ENCODE measurements around the gene CDC25A. TPM values are rescaled to one million over a fixed set of nuclear protein-coding genes. Genes with fewer than 3 reads are reported as not detected.

Gene CDC25A
- total RNA-seq, 1 experiment from 2014 or later = 12.8 TPM

- Histone ChIP-seq H3K9me3 (ENCODE audit: control insufficient read depth, insufficient read depth, low read depth, low read length) (no peaks in the 10 kb centered on the region), H3K36me3 (ENCODE audit: control insufficient read depth, insufficient read depth, low read length) (no peaks in the 10 kb centered on the region), H3K4me3 (ENCODE audit: low read depth in 2 of 2, low read length in 2 of 2) (no peak overlapping the region), H3K27me3 (ENCODE audit: control insufficient read depth, insufficient read depth, low read length) (no peaks in the 10 kb centered on the region), H3K27ac (ENCODE audit: low read length) (no peak overlapping the region), H3K4me1 (ENCODE audit: control insufficient read depth, insufficient read depth, low read length) (no peaks in the 10 kb centered on the region)
- ChIA-PET POLR2A (interaction anchor here (0.6 kb wide), 1 partner anchor 32 kb away, joined by 3 read pairs; no protein-coding TSS in a partner anchor), CTCF (no interaction called here)
- ATAC-seq (no peak), DNase-seq (ENCODE audit: low read depth, low spot score) (no peak)
- in situ Hi-C loops (cut with HindIII; ENCODE audit: low pct_unique_long_range_greater_than_20kb, low sequenced_read_pairs) (no loop called here), intact Hi-C loops (cut with micrococcal nuclease; ENCODE audit: unreplicated experiment) (no loop called here)
- BruUV-seq (replicated peaks) = no TSS peak
- no peak for TF ChIP-seq POLR2AphosphoS5 (IDR thresholded peaks at IDR 0.05; ENCODE audit: low read depth, low read length)
- TF ChIP-seq, protein P1, sequence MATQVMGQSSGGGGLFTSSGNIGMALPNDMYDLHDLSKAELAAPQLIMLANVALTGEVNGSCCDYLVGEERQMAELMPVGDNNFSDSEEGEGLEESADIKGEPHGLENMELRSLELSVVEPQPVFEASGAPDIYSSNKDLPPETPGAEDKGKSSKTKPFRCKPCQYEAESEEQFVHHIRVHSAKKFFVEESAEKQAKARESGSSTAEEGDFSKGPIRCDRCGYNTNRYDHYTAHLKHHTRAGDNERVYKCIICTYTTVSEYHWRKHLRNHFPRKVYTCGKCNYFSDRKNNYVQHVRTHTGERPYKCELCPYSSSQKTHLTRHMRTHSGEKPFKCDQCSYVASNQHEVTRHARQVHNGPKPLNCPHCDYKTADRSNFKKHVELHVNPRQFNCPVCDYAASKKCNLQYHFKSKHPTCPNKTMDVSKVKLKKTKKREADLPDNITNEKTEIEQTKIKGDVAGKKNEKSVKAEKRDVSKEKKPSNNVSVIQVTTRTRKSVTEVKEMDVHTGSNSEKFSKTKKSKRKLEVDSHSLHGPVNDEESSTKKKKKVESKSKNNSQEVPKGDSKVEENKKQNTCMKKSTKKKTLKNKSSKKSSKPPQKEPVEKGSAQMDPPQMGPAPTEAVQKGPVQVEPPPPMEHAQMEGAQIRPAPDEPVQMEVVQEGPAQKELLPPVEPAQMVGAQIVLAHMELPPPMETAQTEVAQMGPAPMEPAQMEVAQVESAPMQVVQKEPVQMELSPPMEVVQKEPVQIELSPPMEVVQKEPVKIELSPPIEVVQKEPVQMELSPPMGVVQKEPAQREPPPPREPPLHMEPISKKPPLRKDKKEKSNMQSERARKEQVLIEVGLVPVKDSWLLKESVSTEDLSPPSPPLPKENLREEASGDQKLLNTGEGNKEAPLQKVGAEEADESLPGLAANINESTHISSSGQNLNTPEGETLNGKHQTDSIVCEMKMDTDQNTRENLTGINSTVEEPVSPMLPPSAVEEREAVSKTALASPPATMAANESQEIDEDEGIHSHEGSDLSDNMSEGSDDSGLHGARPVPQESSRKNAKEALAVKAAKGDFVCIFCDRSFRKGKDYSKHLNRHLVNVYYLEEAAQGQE (IDR thresholded peaks at IDR 0.05; ENCODE audit: insufficient read depth in 1 of 2, low read depth in 2 of 2, low read length in 1 of 2) = no peak
- TF ChIP-seq TCF7L2 (IDR thresholded peaks at IDR 0.05; ENCODE audit: low read depth, low read length) = no peak
- TF ChIP-seq CTCF (IDR thresholded peaks at IDR 0.05) = no peak
- TF ChIP-seq SIN3A (IDR thresholded peaks at IDR 0.05; ENCODE audit: borderline replicate concordance, insufficient read depth, low read depth, low read length) = no peak
Observed at GRCh38 chr3:48119505-48120193, 68.6 kb downstream of the CDC25A start.

DNA sequence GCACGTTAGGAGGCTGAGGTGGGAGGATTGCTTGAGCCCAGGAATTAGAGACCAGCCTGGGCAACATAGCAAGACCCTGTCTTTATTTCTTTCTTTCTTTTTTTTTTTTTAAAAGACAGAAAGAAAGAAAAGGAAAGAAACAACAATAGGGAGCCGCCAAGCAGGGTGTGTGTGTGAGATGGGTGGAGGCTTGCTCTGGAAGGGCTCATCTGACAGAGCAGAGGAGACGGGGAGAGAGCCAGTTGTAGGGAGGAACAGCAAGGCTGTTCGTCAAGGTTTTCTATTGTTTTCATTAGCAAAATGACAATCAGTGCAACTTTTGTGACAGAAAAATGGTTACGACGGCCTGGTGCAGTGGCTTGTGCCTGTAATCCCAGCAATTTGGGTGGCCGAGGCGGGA, 69.3 kb downstream of the CDC25A start:
- BruUV-seq (replicated peaks) = no TSS peak
- Histone ChIP-seq H3K27ac (ENCODE audit: low read length) (no peak overlapping the region), H3K4me3 (ENCODE audit: low read depth in 2 of 2, low read length in 2 of 2) (no peak overlapping the region), H3K9me3 (ENCODE audit: control insufficient read depth, insufficient read depth, low read depth, low read length) (no peaks in the 10 kb centered on the region), H3K4me1 (ENCODE audit: control insufficient read depth, insufficient read depth, low read length) (no peaks in the 10 kb centered on the region), H3K36me3 (ENCODE audit: control insufficient read depth, insufficient read depth, low read length) (no peaks in the 10 kb centered on the region), H3K27me3 (ENCODE audit: control insufficient read depth, insufficient read depth, low read length) (no peaks in the 10 kb centered on the region)
- DNase-seq (ENCODE audit: low read depth, low spot score) (no peak), ATAC-seq (no peak)
- intact Hi-C loops (cut with micrococcal nuclease; ENCODE audit: unreplicated experiment) (no loop called here), in situ Hi-C loops (cut with HindIII; ENCODE audit: low pct_unique_long_range_greater_than_20kb, low sequenced_read_pairs) (no loop called here)
- POLR2A ChIA-PET = no interaction called here
- TF ChIP-seq TCF7L2 (IDR thresholded peaks at IDR 0.05; ENCODE audit: low read depth, low read length) (no peak), CTCF (IDR thresholded peaks at IDR 0.05) (no peak), SIN3A (IDR thresholded peaks at IDR 0.05; ENCODE audit: borderline replicate concordance, insufficient read depth, low read depth, low read length) (no peak), POLR2AphosphoS5 (IDR thresholded peaks at IDR 0.05; ENCODE audit: low read depth, low read length) (no peak)
- TF ChIP-seq, protein P1 (IDR thresholded peaks at IDR 0.05; ENCODE audit: insufficient read depth in 1 of 2, low read depth in 2 of 2, low read length in 1 of 2) = no peak
- CTCF ChIA-PET = no interaction called here

All from Panc1 (cell line).